Measurements from ENCODE around the gene PRAMEF7.
"Not testable (repeated sequence)": the region's sequence is repeated elsewhere in the genome, so short reads cannot be mapped to it uniquely, and the experiment has no call there.

DNA sequence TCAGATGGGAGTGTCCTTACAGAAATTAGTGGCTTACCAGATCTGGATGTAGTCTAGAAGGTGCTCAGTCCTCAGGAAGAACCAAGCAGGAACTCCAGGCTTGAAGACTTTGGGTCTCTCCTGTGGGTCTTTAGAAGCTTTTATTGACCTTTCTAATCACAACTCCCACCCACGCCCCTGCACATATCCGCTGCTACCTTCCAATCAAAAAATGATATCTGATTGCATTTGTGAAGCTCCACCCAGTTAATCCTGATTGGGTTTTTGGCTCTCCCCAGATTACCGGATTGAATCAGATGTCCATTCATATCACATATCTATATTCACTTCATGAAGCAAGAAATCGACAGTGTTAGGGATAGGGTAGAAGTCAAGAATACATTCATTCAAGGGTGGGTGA, 31.1 kb downstream of the PRAMEF7 start, which contains the start of gene PRAMEF6:
- not testable (repeated sequence) for TF ChIP-seq POLR2A, CTCF, POLR2AphosphoS5, EP300 (IDR thresholded peaks at IDR 0.05)

All from upper lobe of left lung (tissue), 4 donors.